CD4-positive, alpha-beta T cell (primary cell): ENCODE data around the gene RPS19. TPM values are rescaled to one million over a fixed set of nuclear protein-coding genes. Genes with fewer than 3 reads are reported as not detected.
A peak's percentile ranks its signal among the peaks of the same experiment; 100 is the strongest.

Source experiments
- ATAC-seq: fragments of 200-7000 bp; cut with Tn5 transposase; one replicate; pipeline ENCODE4 v1.10.0; 2022; ENCODE audit warnings: mild to moderate bottlenecking; ENCODE audit not compliant: poor library complexity
- CTCF ChIA-PET: fragments of 350-600 bp; sonication (Branson Sonifier 250); formaldehyde crosslinking; loops from one replicate; lab custom pipeline; 2021; ENCODE audit warnings: antibody characterized with exemption, inconsistent platforms; lab: Charles Lee
- POLR2A ChIA-PET: fragments of 350-600 bp; sonication (Branson Sonifier 250); formaldehyde crosslinking; loops from one replicate; lab custom pipeline; 2021; ENCODE audit warnings: antibody characterized with exemption, inconsistent platforms; lab: Charles Lee
- DNase-seq, 14 experiments: peaks; one replicate each; pipeline ENCODE4 v3.0.0-alpha.2; 2013 to 2020; ENCODE audit warnings: mixed read lengths in 2 of 14
- H3K27ac ChIP-seq, 2 donors: one replicate each; pipeline versions ENCODE4 v1.5.1 to v1.7.0; 2013; ENCODE audit warnings: low read length in 2 of 2, low read depth in 1 of 2, mild to moderate bottlenecking in 1 of 2
- H3K27me3 ChIP-seq, 2 experiments: 1 replicate in 1 of 2; 2 replicates in 1 of 2; pipeline versions ENCODE4 v1.6.1 to v1.7.0; 2013; ENCODE audit warnings: low read length in 2 of 2, control low read depth in 1 of 2, mild to moderate bottlenecking in 1 of 2, moderate library complexity in 1 of 2; ENCODE audit not compliant: insufficient read depth in 2 of 2, control insufficient read depth in 1 of 2
- H3K36me3 ChIP-seq: one replicate; pipeline ENCODE4 v1.6.1; 2013; ENCODE audit warnings: low read length, control low read depth; ENCODE audit not compliant: insufficient read depth
- H3K4me1 ChIP-seq: one replicate; pipeline ENCODE4 v1.6.1; 2013; ENCODE audit warnings: low read length, control low read depth; ENCODE audit not compliant: insufficient read depth
- H3K4me3 ChIP-seq: one replicate; pipeline ENCODE4 v1.5.1; 2013; ENCODE audit warnings: mild to moderate bottlenecking, low read length, moderate library complexity
- H3K9me3 ChIP-seq, 2 experiments: 1 replicate in 1 of 2; 2 replicates in 1 of 2; pipeline versions ENCODE4 v1.6.1 to v1.7.0; 2013; ENCODE audit warnings: low read length in 2 of 2, mild to moderate bottlenecking in 2 of 2, control low read depth in 1 of 2, moderate library complexity in 1 of 2; ENCODE audit not compliant: control insufficient read depth in 1 of 2, insufficient read depth in 1 of 2
- H3K27ac Mint-ChIP-seq: one replicate; pipeline ENCODE4 v1.8.0; 2020; ENCODE audit warnings: mixed read lengths
- H3K27me3 Mint-ChIP-seq: one replicate; pipeline ENCODE4 v1.8.0; 2021; ENCODE audit warnings: mixed read lengths
- H3K36me3 Mint-ChIP-seq: one replicate; pipeline ENCODE4 v1.8.0; 2021; ENCODE audit warnings: low read depth, mixed read lengths
- H3K4me1 Mint-ChIP-seq: one replicate; pipeline ENCODE4 v1.8.0; 2021; ENCODE audit warnings: low read depth, mixed read lengths
- H3K4me3 Mint-ChIP-seq: one replicate; pipeline ENCODE4 v1.8.0; 2020; ENCODE audit warnings: mild to moderate bottlenecking, mixed read lengths
- H3K9me3 Mint-ChIP-seq: one replicate; pipeline ENCODE4 v1.8.0; 2020; ENCODE audit warnings: mixed read lengths
- CTCF ChIP-seq: fragments of 200-600 bp; IDR thresholded peaks from one replicate; pipeline ENCODE4 v1.8.0; 2022; ENCODE audit warnings: antibody characterized with exemption, mild to moderate bottlenecking
- intact Hi-C, 2 experiments: fragments of 100-400 bp; cut with DNase I in 1 of 2; cut with micrococcal nuclease in 1 of 2; formaldehyde crosslinking; loops; one replicate each; pipeline versions ENCODE4 v1.15.1 to v1.9.0; 2023 to 2025; cut with DNase I, micrococcal nuclease
- total RNA-seq, 174 experiments: library from RNA in 2 of 174; stranded (reverse) in 2 of 174; gene quantifications; one replicate each; pipeline ENCODE4 v1.2.3 and lab custom pipeline; 2021 to 2026

Gene RPS19
- total RNA-seq, 2 experiments from 2014 or later: 3,668 to 3,697 TPM

DNA sequence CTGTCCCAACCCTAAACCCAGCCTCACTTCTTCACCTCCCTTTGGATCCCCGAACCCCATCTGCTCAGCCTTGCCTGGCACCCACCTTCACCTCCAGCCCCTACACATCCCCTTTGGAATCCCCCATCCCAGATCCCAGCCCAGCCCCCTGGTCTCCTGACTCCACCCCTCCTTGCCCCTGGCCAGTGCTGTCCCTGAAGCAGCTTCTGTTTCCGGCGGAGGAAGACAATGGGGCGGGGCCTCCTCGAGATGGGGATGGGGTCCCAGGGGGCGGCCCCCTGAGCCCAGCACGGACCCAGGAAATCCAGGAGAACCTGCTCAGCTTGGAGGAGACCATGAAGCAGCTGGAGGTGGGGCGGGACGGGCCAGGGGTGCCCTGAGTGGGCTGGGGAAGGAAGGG lies 46.2 kb downstream of the RPS19 start:
- Mint-ChIP-seq H3K4me1 (peaks cover 51% of the 10 kb centered on the region), H3K9me3 (no peaks in the 10 kb centered on the region), H3K27ac (peak overlapping the region; percentile 76), H3K36me3 (peaks cover 61% of the 10 kb centered on the region), H3K4me3 (peak overlapping the region; percentile 52), H3K27me3 (no peaks in the 10 kb centered on the region)
- ATAC-seq (no peak), DNase-seq (no peak)
- POLR2A ChIA-PET: interaction anchor here (1.5 to 8.3 kb wide), 2 partner anchors 18 to 31 kb away, joined by 5 to 92 read pairs; no protein-coding TSS in a partner anchor
- Histone ChIP-seq H3K4me3 (no peak overlapping the region), H3K4me1 (peaks cover 59% of the 10 kb centered on the region), H3K27me3 (no peaks in the 10 kb centered on the region), H3K27ac (peak overlapping the region in 1 of 2 donors; percentile 14), H3K36me3 (peaks cover 60% of the 10 kb centered on the region), H3K9me3 (no peaks in the 10 kb centered on the region)
- intact Hi-C loops: no loop called here
- CTCF ChIA-PET: interaction anchor here (1.9 kb wide), 1 partner anchor 33 kb away, joined by 4 read pairs; no protein-coding TSS in a partner anchor
- no peak for TF ChIP-seq CTCF

DNA sequence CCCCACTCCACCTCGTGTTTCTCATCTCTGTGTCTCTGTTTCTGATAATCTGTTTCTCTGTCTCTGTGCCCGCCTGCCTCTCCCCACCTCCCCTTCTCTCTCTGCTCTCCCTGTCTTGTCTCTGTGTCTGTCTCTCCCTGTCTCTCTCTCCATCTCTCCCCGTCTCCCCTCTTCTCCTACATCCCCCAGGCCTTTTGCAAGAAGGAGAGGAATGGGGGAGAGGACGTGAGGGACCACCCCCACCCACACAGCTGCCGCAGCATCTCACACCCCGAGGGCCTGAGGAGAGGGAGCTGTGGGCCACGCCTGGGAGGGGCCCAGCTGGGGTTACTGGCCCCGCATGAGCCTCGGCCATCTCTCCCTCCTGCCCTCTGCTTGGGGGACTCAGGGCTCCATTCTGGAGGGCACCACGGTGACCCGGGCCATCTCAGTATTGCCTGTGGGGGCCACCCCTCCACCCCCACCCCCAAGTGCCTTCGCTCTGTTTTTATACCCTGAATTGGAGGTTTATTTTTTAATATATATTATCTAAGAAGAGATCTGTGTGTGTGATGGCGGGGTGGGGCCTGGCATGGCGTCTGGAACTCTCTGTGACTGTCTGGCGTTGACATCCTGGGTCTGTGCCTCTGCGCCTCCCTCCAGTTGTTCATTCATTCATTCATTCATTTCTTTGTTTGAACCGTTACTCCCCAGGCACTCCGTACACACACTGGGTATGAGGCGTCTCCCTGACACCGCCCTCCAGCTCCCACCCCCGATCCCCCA lies 47.0 kb downstream of the RPS19 start:
- peaks cover 7% of the 10 kb centered on the region for H3K27me3 Mint-ChIP-seq
- H3K27ac ChIP-seq: no peak overlapping the region
- peaks cover 52% of the 10 kb centered on the region for H3K36me3 ChIP-seq
- H3K27ac Mint-ChIP-seq: peak overlapping the region; percentile 76
- ATAC-seq: peak; percentile 9
- H3K4me1 Mint-ChIP-seq: peaks cover 54% of the 10 kb centered on the region
- intact Hi-C loops: no loop called here
- peak overlapping the region; percentile 42 for H3K4me3 Mint-ChIP-seq
- no peak for TF ChIP-seq CTCF
- H3K9me3 Mint-ChIP-seq: no peaks in the 10 kb centered on the region
- H3K9me3 ChIP-seq: no peaks in the 10 kb centered on the region
- H3K4me1 ChIP-seq: peaks cover 58% of the 10 kb centered on the region
- no peak overlapping the region for H3K4me3 ChIP-seq
- no peak for DNase-seq
- CTCF ChIA-PET: interaction anchor here (1.9 kb wide), 1 partner anchor 34 kb away, joined by 4 read pairs; no protein-coding TSS in a partner anchor
- POLR2A ChIA-PET: interaction anchor here (0.6 to 8.3 kb wide), 6 partner anchors 11 to 1965 kb away, joined by 3 to 92 read pairs (median 4); no protein-coding TSS in a partner anchor
- peaks cover 55% of the 10 kb centered on the region for H3K36me3 Mint-ChIP-seq
- H3K27me3 ChIP-seq: no peaks in the 10 kb centered on the region

GRCh38 chr19:41907994-41908615 lies 48.0 kb downstream of the RPS19 start:
- TF ChIP-seq CTCF: no peak
- peaks cover 59% of the 10 kb centered on the region for H3K4me1 Mint-ChIP-seq
- H3K27ac ChIP-seq: no peak overlapping the region
- H3K9me3 ChIP-seq: no peaks in the 10 kb centered on the region
- POLR2A ChIA-PET: interaction anchor here (0.7 to 8.3 kb wide), 7 partner anchors 12 to 48 kb away, joined by 3 to 92 read pairs (median 4); partner anchors contain the start of genes ERFL and RPS19
- ATAC-seq (no peak), DNase-seq (no peak)
- peaks cover 0 to 3% of the 10 kb centered on the region in 2 experiments for H3K27me3 ChIP-seq
- H3K36me3 ChIP-seq: peaks cover 42% of the 10 kb centered on the region
- no peak overlapping the region for H3K27ac Mint-ChIP-seq
- H3K36me3 Mint-ChIP-seq: peaks cover 45% of the 10 kb centered on the region
- peaks cover 58% of the 10 kb centered on the region for H3K4me1 ChIP-seq
- CTCF ChIA-PET: no interaction called here
- H3K4me3 Mint-ChIP-seq: no peak overlapping the region
- H3K9me3 Mint-ChIP-seq: no peaks in the 10 kb centered on the region
- intact Hi-C loops: no loop called here
- no peak overlapping the region for H3K4me3 ChIP-seq
- peaks cover 10% of the 10 kb centered on the region for H3K27me3 Mint-ChIP-seq
